GM18870 (cell line): ENCODE data around the gene MT1F.

ENCODE experiments used
- ATAC-seq: cut with Tn5 transposase; IDR thresholded peaks from one replicate; pipeline ENCODE4 v1.9.1; 2021; ENCODE audit warnings: moderate library complexity; ENCODE audit not compliant: unreplicated experiment

MT1F gene

DNA sequence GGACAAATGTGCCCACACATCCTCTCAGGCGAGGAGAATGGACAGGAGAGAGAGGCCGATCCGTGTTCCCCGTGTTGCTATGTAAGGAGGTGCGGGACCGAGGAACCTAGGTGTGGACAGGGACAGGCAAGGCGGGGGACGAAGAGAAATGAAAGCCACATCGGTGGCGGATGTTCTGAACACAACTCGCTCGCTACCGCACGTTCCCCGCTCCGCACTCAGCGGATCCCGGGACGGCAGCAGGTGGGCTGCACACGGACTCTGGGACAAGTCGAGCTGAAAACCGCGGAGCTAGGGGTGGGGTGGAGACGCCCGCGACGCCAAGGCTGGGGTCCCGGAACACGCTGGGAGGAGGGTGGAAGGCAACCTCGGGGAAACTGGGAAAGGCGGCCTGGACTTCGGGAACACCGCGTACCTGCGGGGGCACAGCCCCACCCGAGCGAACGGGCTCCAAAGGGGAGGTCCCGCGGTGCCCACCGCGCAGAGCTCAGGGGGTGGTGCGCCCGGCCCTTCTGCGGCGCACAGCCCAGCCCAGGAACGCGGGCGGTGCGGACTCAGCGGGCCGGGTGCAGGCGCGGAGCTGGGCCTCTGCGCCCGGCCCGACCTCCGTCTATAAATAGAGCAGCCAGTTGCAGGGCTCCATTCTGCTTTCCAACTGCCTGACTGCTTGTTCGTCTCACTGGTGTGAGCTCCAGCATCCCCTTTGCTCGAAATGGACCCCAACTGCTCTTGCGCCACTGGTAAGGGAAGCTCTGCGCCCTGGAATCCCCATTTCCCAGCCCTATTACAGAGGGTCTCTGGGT lies 32.4 kb upstream of the MT1F start, which contains the start of gene MT1E:
MT1E (plus strand) TSS at position 642 of the 803 bp plus-strand sequence; CDS start at position 713, 71 bp downstream.
- no peak for ATAC-seq

DNA sequence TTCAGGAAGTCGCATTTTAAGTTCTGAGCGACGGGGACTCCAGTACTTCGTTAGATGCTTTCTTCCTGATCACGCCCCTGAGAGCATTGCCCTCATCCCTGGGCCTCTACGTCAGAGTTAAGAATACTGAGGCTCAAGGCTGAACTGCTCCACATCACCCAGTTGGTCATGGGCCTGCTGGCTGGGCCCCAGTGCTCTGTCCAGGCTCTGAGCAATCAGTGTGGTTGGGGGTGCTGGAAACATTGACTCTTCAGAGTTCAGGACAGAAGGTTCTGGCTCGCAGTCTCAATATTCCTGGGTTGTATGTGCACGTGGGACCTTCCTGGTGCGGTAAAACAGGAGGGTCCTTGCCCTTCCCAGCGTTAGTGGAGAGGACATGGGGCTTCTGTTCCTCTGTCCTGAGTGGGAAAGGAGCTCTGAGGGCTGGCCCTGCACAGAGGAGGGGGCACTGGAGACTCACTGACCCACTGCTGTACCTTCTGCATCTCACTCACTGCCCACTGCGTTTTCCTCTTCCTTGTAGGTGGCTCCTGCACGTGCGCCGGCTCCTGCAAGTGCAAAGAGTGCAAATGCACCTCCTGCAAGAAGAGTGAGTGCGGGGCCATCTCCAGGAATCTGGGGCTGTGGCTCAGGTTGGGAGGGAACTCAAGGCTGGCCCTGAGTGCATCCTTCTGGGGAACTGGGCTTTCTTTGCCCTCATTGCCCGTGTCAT lies 31.7 kb upstream of the MT1F start:
- no peak for ATAC-seq

DNA sequence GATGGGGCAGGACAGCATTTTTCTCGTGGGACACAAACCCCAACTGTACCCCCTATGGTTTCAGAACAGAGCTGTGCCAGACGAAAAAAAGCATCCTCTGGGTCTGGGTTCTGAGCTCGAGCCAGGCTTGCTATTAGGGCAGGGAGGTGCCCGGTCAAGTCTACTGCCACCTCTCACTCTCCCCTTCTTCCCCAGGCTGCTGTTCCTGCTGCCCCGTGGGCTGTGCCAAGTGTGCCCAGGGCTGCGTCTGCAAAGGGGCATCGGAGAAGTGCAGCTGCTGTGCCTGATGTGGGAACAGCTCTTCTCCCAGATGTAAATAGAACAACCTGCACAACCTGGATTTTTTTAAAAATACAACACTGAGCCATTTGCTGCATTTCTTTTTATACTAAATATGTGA lies 31.1 kb upstream of the MT1F start:
- ATAC-seq: no peak

DNA sequence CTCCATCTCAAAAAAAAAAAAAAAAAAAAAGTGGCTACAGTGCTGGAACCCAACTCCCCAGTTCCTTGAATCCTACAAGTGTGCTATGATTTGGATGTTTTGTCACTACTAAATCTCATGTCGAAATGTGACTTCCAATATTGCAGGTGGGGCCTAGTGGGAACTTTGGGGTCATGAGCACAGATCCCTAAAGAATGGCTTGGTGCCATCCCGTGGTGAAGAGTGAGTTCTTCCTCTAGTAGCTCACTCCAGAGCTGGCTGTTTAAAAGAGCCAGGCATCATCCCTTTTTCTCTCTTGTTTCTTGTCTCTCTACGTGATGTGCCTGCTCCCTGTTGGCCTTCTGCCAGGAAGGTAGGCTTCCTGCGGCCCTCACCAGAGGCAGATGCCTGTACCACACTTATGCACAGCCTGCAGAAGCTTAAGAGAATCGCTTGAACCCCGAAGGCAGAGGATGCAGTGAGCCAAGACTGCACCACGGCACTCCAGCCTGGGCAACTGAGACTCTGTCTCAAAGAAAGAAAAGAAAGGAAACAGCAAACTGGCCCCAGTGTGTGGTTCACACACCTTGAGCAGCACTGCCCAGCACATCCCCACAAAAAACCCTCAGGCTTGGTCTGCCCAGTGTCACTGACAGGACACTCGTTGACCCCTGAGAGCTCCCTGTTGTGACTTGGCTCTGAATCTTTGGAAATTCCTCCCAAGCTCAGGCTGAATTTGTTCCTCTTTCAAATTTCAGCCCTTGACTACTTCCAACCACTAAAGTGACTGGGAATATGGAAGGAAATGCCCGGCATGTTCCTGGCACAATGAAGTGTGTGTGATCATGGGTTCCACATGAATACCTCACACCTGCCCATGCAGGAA lies 29.0 kb upstream of the MT1F start:
- ATAC-seq: no peak

DNA sequence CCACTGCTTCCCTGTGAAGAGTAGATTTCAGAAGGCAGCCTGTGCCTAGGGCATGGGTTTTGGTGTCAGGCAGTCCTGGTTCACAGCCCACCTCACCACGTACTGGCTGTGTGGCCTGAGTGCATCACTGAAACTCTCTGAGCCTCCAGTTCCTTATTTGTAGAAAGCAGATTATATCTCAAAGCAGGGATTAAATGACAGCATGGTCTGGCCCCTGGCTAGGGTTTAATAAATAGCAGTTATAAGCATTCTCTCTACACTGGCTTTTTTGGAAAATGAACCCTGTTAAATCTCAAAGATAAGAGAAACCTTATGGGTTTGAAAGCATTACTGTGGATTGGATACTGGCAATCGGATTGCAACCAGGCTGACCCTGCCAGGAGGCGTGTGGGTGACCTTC lies 28.2 kb upstream of the MT1F start:
- no peak for ATAC-seq

DNA sequence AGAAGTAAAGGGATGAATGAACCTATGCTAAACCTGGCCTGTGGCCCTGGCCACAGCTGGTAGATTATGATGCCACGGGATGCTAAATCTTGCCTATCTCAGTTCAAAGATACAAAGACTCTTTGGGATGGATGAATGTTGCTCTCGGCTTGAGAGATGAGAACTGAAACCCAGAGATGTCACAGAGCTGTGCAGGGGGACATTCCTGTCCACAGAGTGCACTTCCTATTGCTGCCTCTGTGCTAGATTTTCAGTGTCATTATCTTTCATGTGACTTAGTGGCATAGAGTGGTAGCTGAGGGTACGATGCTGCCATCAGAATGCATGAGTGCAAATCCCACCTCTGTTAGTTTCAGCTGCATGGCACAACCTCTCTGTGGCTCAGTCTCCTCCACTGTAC lies 27.6 kb upstream of the MT1F start:
- ATAC-seq: peak; percentile 82

DNA sequence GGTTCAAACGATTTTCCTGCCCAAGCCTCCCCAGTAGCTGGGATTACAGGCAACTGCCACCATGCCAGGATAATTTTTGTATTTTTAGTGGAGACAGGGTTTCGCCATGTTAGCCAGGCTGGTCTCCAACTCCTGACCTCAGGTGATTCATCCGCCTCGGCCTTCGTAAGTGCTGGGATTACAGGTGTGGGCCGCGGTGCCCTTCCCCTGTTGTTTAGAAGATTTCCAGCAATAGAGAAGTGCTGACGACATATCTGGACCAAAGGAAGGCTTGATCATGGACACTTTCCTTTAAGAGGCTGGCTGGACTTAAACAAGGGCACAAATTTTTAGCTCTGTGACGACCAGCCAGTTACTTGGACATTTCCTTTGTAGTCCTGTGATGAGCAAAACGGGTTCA lies 26.6 kb upstream of the MT1F start:
- ATAC-seq: no peak

DNA sequence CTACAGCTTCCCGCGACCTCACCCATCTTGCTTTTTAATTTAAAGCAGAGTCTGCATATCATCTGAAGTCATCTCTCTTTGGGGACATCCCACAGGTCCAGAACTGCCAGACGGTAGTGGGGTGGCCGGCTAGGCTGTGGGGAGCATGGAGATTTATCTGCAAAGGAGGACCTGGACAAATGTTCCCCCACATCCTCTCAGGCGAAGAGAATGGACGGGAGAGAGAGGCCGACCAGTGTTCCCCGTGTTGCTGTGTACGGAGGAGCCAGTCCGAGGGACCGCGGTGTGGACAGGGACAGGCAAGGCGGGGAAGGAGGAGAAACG lies 26.0 kb upstream of the MT1F start:
- ATAC-seq: no peak

DNA sequence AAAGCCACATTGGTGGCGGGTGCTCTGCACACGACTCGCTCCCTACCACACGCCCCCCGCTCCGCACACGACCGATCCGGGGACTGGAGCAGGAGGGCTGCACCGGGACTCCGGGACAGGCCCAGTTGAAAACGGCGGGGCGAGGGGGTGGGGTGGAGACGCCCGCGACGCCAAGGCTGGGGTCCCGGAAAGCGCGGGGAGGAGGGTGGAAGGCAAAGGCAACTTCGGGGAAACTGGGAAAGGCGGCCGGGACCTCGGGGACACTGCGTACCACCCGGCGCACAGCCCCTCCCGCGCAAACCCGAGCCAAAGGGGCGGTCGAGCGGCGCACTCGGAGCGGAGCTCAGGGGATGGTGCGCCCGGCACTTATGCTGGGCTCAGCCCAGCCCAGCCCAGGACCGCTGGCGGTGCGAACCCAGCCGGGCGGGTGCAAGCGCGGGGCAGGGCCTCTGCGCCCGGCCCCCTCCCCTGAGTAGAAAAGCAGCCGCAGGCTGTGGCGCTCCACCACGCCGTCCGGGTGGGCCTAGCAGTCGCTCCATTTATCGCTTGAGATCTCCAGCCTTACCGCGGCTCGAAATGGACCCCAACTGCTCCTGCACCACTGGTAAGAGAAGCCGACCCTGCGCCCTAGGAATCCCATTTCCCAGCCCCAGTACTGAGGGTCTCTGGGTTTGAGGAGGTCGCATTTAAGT lies 25.5 kb upstream of the MT1F start, which contains the start of gene MT1M:
MT1M (plus strand) TSS at position 504 of the 692 bp plus-strand sequence; CDS start at position 577, 73 bp downstream.
- no peak for ATAC-seq

DNA sequence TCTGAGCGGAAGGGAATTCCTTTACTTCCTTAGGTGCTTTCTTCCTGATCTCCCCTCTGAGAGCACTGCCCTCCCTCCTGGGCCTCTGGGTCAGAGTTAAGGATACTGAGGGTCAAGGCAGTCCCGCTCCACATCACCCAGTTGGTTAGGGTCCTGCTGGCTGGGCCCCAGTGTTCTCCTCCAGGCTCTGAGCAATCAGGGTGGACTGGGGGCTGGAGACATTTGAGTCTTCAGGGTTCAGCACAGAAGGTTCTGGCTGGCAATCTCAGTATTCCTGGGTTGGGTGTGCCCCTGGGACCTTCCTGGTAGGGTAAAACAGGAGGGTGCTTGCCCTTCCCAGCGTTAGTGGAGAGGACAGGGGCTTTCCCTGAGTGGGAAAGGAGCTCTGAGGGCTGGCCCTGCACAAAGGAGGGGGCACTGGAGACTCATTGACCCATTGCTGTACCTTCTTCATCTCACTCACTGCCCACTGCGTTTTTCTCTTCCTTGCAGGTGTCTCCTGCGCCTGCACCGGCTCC lies 24.9 kb upstream of the MT1F start:
- no peak for ATAC-seq

DNA sequence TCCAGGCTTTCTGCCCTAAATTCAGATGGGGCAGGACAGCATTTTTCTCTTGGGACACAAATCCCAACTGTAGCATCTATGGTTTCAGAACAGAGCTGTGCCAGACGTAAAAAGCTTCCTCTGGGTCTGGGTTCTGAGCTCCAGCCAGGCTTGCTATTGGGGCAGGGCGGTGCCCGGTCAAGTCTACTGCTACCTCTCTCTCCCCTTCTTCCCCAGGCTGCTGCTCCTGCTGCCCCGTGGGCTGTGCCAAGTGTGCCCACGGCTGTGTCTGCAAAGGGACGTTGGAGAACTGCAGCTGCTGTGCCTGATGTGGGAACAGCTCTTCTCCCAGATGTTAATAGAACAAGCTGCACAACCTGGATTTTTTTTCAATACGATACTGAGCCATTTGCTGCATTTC lies 24.2 kb upstream of the MT1F start:
- no peak for ATAC-seq

DNA sequence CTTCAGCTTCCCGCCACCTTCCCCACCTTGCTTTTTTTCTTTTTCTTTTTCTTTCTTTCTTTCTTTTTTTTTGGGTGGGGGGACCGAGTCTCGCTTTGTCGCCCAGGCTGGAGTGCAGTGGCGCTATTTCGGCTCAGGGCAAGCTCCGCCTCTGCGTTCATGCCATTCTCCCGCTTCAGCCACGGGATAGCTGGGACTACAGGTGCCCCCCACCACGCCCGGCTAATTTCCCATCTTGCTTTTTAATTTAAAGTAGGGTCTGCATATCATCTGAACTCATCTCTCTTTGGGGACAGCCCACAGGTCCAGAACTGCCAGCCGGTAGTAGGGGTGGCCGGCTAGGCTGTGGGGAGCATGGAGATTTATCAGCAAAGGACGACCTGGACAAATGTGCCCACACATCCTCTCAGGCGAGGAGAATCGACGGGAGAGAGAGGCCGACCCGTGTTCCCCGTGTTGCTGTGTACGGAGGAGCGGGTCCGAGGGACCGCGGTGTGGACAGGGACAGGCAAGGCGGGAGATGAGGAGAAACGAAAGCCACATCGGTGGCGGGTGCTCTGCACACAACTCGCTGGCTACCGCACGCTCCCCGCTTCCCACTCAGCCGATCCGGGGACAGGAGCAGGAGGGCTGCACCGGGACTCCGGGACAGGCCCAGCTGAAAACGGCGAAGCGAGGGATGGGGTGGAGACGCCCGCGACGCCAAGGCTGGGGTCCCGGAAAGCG lies 22.9 kb upstream of the MT1F start:
- ATAC-seq: no peak

DNA sequence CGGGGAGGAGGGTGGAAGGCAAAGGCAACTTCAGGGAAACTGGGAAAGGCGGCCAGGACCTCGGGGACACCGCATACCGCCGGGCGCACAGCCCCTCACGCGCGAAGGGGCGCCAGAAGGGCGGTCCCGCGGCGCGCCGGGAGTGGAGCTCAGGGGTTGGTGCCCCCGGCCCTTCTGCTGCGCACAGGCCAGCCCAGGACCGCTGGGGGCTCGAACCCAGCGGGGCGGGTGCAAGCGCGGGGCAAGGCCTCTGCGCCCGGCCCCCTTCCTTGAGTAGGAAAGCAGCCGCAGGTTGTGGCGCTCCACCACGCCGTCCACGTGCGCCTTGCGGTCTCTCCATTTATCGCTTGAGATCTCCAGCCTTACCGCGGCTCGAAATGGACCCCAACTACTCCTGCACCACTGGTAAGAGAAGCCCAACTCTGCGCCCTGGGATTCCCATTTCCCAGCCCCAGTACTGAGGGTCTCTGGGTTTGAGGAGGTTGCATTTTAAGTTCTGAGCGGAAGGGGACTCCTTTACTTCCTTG lies 22.3 kb upstream of the MT1F start:
- ATAC-seq: no peak

DNA sequence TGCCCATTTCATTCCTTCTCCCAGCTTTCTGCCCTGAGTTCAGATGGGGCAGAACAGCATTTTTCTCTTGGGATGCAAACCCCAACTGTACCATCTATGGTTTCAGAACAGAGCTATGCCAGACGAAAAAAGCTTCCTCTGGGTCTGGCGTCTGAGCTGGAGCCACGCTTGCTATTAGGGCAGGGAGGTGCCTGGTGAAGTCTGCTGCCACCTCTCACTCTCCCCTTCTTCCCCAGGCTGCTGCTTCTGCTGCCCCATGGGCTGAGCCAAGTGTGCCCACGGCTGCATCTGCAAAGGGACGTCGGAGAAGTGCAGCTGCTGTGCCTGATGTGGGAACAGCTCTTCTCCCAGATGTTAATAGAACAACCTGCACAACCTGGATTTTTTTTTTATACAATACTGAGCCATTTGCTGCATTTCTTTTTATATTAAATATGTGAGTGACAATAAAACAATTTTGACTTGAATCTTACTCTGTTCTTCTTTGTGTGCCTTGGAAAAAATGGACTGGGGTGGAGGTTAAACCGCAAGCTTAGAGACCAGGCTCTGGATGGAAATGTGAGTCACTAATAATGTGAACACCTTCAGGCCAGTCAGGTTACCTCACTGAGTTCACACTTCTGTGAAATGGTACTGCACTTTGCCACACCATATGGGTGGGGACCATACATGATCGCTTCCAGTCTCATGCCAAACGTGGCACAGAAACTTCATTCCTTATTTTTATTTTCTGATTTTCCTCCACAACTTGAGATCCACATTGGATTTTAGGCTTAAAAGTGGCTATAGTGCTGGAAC lies 20.9 kb upstream of the MT1F start:
- no peak for ATAC-seq

DNA sequence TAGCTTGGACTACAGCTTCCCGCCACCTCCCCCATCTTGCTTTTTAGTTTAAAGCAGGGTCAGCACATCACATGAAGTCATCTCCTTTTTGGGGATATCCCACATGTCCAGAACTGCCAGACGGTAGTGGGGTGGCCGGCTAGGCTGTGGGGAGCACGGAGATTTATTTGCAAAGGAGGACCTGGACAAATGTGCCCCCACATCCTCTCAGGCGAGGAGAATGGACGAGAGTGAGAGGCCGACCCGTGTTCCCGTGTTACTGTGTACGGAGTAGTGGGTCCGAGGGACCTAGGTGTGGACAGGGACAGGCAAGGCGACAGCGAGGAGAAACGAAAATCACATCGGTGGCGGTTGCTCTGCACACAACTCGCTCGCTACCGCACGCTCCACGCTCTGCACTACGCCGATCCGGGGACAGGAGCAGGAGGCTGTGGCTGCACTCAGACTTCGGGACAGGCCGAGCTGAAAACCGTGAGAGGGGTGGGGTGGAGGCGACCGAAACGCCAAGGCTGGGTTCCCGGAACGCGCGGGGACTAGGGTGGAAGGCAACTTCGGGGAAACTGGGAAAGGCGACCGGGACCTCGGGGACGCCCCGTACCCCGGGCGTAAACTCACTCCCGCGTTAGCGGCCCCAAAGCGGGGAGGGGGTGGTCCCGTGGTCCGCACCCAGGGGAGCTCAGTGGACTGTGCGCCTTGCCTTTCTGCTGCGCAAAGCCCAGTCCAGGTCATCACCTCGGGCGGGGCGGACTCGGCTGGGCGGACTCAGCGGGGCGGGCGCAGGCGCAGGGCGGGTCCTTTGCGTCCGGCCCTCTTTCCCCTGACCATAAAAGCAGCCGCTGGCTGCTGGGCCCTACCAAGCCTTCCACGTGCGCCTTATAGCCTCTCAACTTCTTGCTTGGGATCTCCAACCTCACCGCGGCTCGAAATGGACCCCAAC lies 19.7 kb upstream of the MT1F start, which contains the start of gene MT1A:
MT1A (plus strand) TSS at position 853 of the 937 bp plus-strand sequence; CDS start at position 926, 73 bp downstream.
- ATAC-seq: no peak

DNA sequence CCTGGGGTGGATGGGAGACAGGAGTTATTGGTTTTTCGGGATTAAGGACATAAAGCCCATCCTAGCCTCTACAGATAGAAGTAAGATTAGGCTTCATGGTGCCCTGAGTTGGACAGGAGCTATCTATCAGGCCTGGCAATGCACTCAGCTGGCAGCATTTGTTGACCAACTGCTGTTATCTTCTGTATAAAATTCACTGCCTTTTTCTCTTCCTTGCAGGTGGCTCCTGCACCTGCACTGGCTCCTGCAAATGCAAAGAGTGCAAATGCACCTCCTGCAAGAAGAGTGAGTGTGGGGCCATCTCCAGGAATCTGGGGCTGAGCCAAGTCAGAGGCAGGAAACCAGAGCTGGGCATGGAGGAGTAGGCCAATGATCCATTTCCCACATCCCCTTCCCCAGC lies 18.7 kb upstream of the MT1F start:
- ATAC-seq: no peak

DNA sequence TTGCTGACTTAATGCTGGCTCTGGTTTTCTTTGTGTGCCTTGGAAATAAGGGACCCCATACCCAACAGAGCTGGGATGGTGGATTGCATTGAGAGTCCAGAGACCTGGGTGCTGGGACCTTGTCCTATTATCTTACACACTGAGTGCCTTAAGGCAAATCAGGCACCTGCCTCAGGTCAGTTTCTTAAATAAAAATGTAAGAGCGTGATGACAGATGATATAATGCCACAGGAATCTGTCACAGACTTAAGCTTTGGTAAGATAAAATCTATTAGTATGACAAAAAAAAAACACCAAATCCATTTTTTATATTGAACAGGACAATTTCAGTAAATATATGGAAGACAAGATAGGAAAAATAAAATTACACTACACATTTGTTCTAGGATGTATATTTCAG lies 17.7 kb upstream of the MT1F start:
- no peak for ATAC-seq

DNA sequence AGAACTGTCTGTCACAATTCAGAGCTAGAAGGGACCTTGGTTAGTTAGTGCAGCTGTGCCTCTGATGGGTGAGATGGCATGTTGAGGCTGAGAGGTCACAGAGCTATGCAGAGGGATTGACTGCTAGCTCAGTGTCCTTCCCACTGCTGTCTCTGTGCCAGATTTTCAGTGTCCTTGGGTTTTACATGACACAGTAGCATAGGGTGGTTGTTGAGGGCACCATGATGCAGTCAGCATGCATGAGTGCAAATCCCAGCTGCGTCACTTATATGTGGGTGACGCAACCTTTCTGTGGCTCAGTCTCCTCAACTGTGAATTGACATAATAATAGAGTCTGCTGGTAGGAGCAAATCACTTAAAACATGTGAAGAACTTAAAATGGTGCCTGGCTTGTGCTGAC lies 16.6 kb upstream of the MT1F start:
- no peak for ATAC-seq
